Measurements from ENCODE around the gene MRPL12. TPM values are rescaled to one million over a fixed set of nuclear protein-coding genes. Genes with fewer than 3 reads are reported as not detected.

Gene MRPL12
- total and polyA plus RNA-seq, 2 of the 8 experiments (the other 6 are each of a cell fraction or from before 2014, with no cell fraction given), result 120 to 141 TPM

GRCh38 chr17:81726004-81726403 is 22.8 kb downstream of the MRPL12 start:
- FAIRE-seq (no peak), DNase-seq (ENCODE audit: low read depth in 1 of 2, low spot score in 2 of 2) (no peak)
- no peak overlapping the region for H3K56ac ChIP-seq (replicated peaks; ENCODE audit: insufficient read length, low read depth, low read length)
- CTCF ChIA-PET (ENCODE audit: partially characterized antibody), result interaction anchor here (0.6 to 3.2 kb wide), 9 partner anchors 10 to 129 kb away, joined by 3 to 13 read pairs (median 3); no protein-coding TSS in a partner anchor
- POLR2A ChIA-PET (ENCODE audit: partially characterized antibody), result interaction anchor here (25.9 kb wide), 1 partner anchor 17 kb away, joined by 348 read pairs; the partner anchor contains the start of genes MRPL12 and SLC25A10
- H3K4me3 ChIP-seq (ENCODE audit: extremely low read depth in 1 of 4, insufficient read depth in 2 of 4, low read depth in 3 of 4, low read length in 4 of 4), result no peak overlapping the region
- no peak overlapping the region for H2BK5ac ChIP-seq (ENCODE audit: low read depth, low read length)
- H2BK15ac ChIP-seq (ENCODE audit: low read length), result no peak overlapping the region
- peaks cover 0 to 4% (median 3%) of the 10 kb centered on the region in 4 experiments; a peak in 5 of 7 replicates for H3K4me1 ChIP-seq (replicated peaks in 1 of 4; ENCODE audit: control insufficient read depth in 3 of 4, insufficient read depth in 4 of 4, low read length in 3 of 4)
- H3K36me3 ChIP-seq (ENCODE audit: control insufficient read depth in 2 of 4, insufficient read depth in 4 of 4, low read length in 3 of 4), result no peaks in the 10 kb centered on the region
- H4K5ac ChIP-seq (ENCODE audit: insufficient read length, low read depth, low read length), result no peak overlapping the region
- no peak overlapping the region for H3K23ac ChIP-seq (ENCODE audit: insufficient read length)
- no peaks in the 10 kb centered on the region for H3K9me3 ChIP-seq (ENCODE audit: insufficient read depth in 2 of 2, low read depth in 1 of 2, low read length in 1 of 2)
- no peaks in the 10 kb centered on the region for H3K79me1 ChIP-seq (ENCODE audit: low read depth, low read length)
- no peak overlapping the region for H4K91ac ChIP-seq (replicated peaks; ENCODE audit: insufficient read length, low read length)
- H3K9ac ChIP-seq (replicated peaks in 1 of 4; ENCODE audit: extremely low read depth in 1 of 4, low read depth in 3 of 4, low read length in 3 of 4), result no peak overlapping the region
- H4K20me1 ChIP-seq (replicated peaks in 1 of 2; ENCODE audit: control insufficient read depth in 1 of 2, insufficient read depth in 2 of 2, low read length in 2 of 2), result no peaks in the 10 kb centered on the region
- no peaks in the 10 kb centered on the region for H3K79me2 ChIP-seq (ENCODE audit: control insufficient read depth in 1 of 2, insufficient read depth in 2 of 2, low read length in 2 of 2)
- H3K27ac ChIP-seq (ENCODE audit: low read depth, low read length), result no peak overlapping the region
- H2BK20ac ChIP-seq (ENCODE audit: low read length), result no peak overlapping the region
- no peak overlapping the region for H2BK12ac ChIP-seq (ENCODE audit: low read depth, low read length)
- H4K8ac ChIP-seq (ENCODE audit: extremely low read depth, insufficient read depth, low read length), result no peak overlapping the region
- no peak overlapping the region for H3K4ac ChIP-seq (replicated peaks; ENCODE audit: insufficient read length, low read depth, low read length)
- no peak overlapping the region for H3K14ac ChIP-seq (ENCODE audit: insufficient read length)
- no peak overlapping the region for H2AK5ac ChIP-seq (ENCODE audit: low read depth, low read length)
- H2AFZ ChIP-seq (ENCODE audit: low read length), result no peak overlapping the region
- H2BK120ac ChIP-seq (replicated peaks; ENCODE audit: low read depth, low read length), result no peak overlapping the region
- no peaks in the 10 kb centered on the region for H3K23me2 ChIP-seq (ENCODE audit: low read depth, low read length)
- WGBS, 2 experiments (ENCODE audit: extremely low coverage in 1 of 2, insufficient coverage in 1 of 2, insufficient read length in 1 of 2, insufficient replicate concordance in 2 of 2, low coverage in 1 of 2, low lambda C conversion rate in 2 of 2, missing lambda C conversion rate in 1 of 2), result 77% methylated on average over 9 of the region's 9 CpGs; no CpG with 5 or more reads in 1 of the 2 experiments
- no peak overlapping the region for H3K4me2 ChIP-seq (ENCODE audit: insufficient read depth in 1 of 2, low read depth in 2 of 2, low read length in 2 of 2)
- TF ChIP-seq RAD21 (IDR thresholded peaks at IDR 0.05 in 1 of 2, conservative IDR thresholded peaks at IDR 0.05 in 1 of 2; ENCODE audit: low read depth in 2 of 2, low read length in 2 of 2) (no peak), SP4 (IDR thresholded peaks at IDR 0.05; ENCODE audit: low read length) (no peak)
- no peak overlapping the region for H3K18ac ChIP-seq (ENCODE audit: extremely low read depth, low read length)
- H3K27me3 ChIP-seq (replicated peaks in 1 of 4; ENCODE audit: control insufficient read depth in 3 of 4, extremely low read depth in 1 of 4, insufficient read depth in 3 of 4, low read length in 3 of 4), result no peaks in the 10 kb centered on the region
